Liver (tissue), 3 donors: ENCODE data around the gene NSUN5.
"Not testable (repeated sequence)": the region's sequence is repeated elsewhere in the genome, so short reads cannot be mapped to it uniquely, and the experiment has no call there.

Source experiments
- ATF3 ChIP-seq: IDR thresholded peaks from 2 replicates; pipeline ENCODE4 v1.6.1; 2016; ENCODE audit warnings: antibody characterized with exemption
- CTCF ChIP-seq: fragments of 150-350 bp; IDR thresholded peaks from 2 replicates; pipeline ENCODE4 v1.5.1; 2017; ENCODE audit warnings: improper control_type of control experiment, low read depth, low read length; ENCODE audit not compliant: missing input control
- EGR1 ChIP-seq, 2 donors: IDR thresholded peaks; 2 replicates each; pipeline ENCODE4 v1.6.1; 2016 to 2018; ENCODE audit warnings: antibody characterized with exemption in 2 of 2, low read depth in 2 of 2
- FOXA1 ChIP-seq: IDR thresholded peaks from 2 replicates; pipeline ENCODE4 v1.6.1; 2016; ENCODE audit warnings: antibody characterized with exemption
- HNF4A ChIP-seq, 2 donors: conservative IDR thresholded peaks; 2 replicates each; pipeline ENCODE4 v1.6.1; 2016; ENCODE audit warnings: antibody characterized with exemption in 2 of 2, mild to moderate bottlenecking in 2 of 2
- HNF4G ChIP-seq: IDR thresholded peaks from 2 replicates; pipeline ENCODE4 v1.6.1; 2016; ENCODE audit warnings: antibody characterized with exemption
- MAX ChIP-seq: IDR thresholded peaks from 2 replicates; pipeline ENCODE4 v1.6.1; 2016; ENCODE audit warnings: antibody characterized with exemption
- NR2F2 ChIP-seq: IDR thresholded peaks from 2 replicates; pipeline ENCODE4 v1.6.1; 2016; ENCODE audit warnings: antibody characterized with exemption
- RAD21 ChIP-seq, 2 donors: IDR thresholded peaks; 2 replicates each; pipeline ENCODE4 v1.6.1; 2016; ENCODE audit warnings: antibody characterized with exemption in 2 of 2, mild to moderate bottlenecking in 2 of 2
- REST ChIP-seq: IDR thresholded peaks from 2 replicates; pipeline ENCODE4 v1.6.1; 2016; ENCODE audit warnings: antibody characterized with exemption, mild to moderate bottlenecking
- RXRA ChIP-seq, 2 donors: IDR thresholded peaks; 2 replicates each; pipeline ENCODE4 v1.6.1; 2017 to 2018; ENCODE audit warnings: antibody characterized with exemption in 2 of 2, mild to moderate bottlenecking in 1 of 2
- SP1 ChIP-seq: IDR thresholded peaks from 2 replicates; pipeline ENCODE4 v1.6.1; 2018; ENCODE audit warnings: antibody characterized with exemption, mild to moderate bottlenecking
- TAF1 ChIP-seq: conservative IDR thresholded peaks from 2 replicates; pipeline ENCODE4 v1.6.1; 2016; ENCODE audit warnings: antibody characterized with exemption, mild to moderate bottlenecking
- ZBTB33 ChIP-seq: IDR thresholded peaks from 2 replicates; pipeline ENCODE4 v1.6.1; 2016; ENCODE audit warnings: antibody characterized with exemption
- donor health status: healthy.
- donor health status: healthy.

- not testable (repeated sequence) for TF ChIP-seq CTCF; ATF3; RAD21 (IDR thresholded peaks at IDR 0.05); REST; HNF4A (conservative IDR thresholded peaks at IDR 0.05); FOXA1; ZBTB33; TAF1; RXRA (IDR thresholded peaks at IDR 0.05); SP1; HNF4G; MAX; EGR1 (IDR thresholded peaks at IDR 0.05; ENCODE audit: low read depth in 2 of 2); NR2F2
Measured at GRCh38 chr7:73320009-73320408, 11.4 kb upstream of the NSUN5 start.
